Measurements from ENCODE around the gene RTF1. TPM values are rescaled to one million over a fixed set of nuclear protein-coding genes. Genes with fewer than 3 reads are reported as not detected.
A peak's percentile ranks its signal among the peaks of the same experiment; 100 is the strongest.

Gene RTF1
- total RNA-seq, 1 donor from 2014 or later, result 59.1 TPM

DNA sequence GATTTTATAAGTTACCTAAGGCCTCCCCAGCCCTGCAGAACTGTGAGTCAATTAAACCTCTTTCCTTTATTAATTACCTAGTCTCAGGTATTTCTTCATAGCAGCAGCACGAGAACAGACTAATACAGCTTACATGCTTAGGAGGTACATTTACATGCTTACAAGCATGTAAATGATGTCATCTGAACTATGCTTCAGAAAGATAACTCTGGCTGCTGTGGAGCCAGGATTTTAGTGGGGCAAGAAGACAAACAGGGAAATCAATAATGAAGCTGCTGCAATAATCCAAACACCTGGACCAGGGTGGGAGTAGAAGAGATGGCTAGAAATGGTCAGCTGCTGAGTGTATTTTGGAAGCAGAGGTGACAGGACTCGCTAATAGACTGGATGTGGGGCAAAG, 24.2 kb upstream of the RTF1 start:
- Mint-ChIP-seq H3K9me3 (ENCODE audit: low read depth) (no peaks in the 10 kb centered on the region), H3K4me1 (ENCODE audit: low read depth) (no peaks in the 10 kb centered on the region), H3K4me3 (ENCODE audit: low read depth) (no peak overlapping the region), H3K27ac (peak overlapping the region; percentile 40), H3K27me3 (no peaks in the 10 kb centered on the region), H3K36me3 (ENCODE audit: insufficient read depth) (peaks cover 15% of the 10 kb centered on the region)
- DNase-seq (ENCODE audit: low spot score, unreplicated experiment), result no peak
- TF ChIP-seq, protein P1, sequence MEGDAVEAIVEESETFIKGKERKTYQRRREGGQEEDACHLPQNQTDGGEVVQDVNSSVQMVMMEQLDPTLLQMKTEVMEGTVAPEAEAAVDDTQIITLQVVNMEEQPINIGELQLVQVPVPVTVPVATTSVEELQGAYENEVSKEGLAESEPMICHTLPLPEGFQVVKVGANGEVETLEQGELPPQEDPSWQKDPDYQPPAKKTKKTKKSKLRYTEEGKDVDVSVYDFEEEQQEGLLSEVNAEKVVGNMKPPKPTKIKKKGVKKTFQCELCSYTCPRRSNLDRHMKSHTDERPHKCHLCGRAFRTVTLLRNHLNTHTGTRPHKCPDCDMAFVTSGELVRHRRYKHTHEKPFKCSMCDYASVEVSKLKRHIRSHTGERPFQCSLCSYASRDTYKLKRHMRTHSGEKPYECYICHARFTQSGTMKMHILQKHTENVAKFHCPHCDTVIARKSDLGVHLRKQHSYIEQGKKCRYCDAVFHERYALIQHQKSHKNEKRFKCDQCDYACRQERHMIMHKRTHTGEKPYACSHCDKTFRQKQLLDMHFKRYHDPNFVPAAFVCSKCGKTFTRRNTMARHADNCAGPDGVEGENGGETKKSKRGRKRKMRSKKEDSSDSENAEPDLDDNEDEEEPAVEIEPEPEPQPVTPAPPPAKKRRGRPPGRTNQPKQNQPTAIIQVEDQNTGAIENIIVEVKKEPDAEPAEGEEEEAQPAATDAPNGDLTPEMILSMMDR (IDR thresholded peaks at IDR 0.05; ENCODE audit: unreplicated experiment), result no peak

DNA sequence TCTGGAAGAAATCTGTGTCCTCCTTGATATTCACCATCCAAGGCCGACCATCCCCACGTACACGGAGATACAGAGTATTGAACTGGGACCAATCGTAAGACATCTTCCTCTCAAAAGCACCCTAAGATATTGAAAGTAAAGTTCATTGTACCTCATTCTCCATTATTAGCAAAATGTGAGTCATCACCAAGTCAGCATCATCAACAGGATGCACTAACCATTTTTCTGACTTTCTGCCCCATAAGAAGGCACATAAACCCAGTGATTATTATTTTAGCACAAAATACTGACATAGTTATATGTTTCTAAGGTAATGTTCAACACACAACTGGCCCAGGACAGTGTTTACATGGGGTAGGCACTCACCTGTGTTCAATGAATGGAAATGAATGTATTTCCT, 22.0 kb upstream of the RTF1 start:
- DNase-seq (ENCODE audit: low spot score, unreplicated experiment), result no peak

DNA sequence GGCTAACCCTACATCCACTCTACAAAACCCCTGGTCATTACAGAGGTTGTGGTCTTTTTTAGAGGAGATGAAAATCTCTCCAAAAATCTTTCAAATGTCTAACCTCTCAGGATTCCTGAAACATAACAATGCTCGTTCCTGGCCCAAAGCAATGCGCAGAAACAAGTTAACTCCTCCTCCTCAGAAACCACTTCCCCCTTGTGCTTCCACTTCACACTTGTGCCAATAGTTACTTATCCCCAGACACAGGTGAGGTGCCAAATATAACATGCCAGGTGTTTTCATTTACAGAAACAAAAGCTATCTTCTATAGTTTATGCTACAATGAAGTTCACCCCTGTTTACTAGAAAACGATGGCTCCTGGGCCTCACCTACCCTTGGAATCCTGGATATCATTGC, 20.8 kb upstream of the RTF1 start:
- H3K4me3 Mint-ChIP-seq (ENCODE audit: low read depth), result no peak overlapping the region
- H3K36me3 Mint-ChIP-seq (ENCODE audit: insufficient read depth), result peaks cover 15% of the 10 kb centered on the region
- DNase-seq (ENCODE audit: low spot score, unreplicated experiment), result no peak
- H3K4me1 Mint-ChIP-seq (ENCODE audit: low read depth), result no peaks in the 10 kb centered on the region
- no peaks in the 10 kb centered on the region for H3K9me3 Mint-ChIP-seq (ENCODE audit: low read depth)
- TF ChIP-seq, protein P1 (IDR thresholded peaks at IDR 0.05; ENCODE audit: unreplicated experiment), result no peak
- H3K27ac Mint-ChIP-seq, result no peak overlapping the region
- no peaks in the 10 kb centered on the region for H3K27me3 Mint-ChIP-seq

More for the DNA sequence above, 22.0 kb upstream of the RTF1 start:
- no peak overlapping the region for H3K27ac Mint-ChIP-seq
- peaks cover 15% of the 10 kb centered on the region for H3K36me3 Mint-ChIP-seq (ENCODE audit: insufficient read depth)
- H3K4me3 Mint-ChIP-seq (ENCODE audit: low read depth), result no peak overlapping the region
- no peaks in the 10 kb centered on the region for H3K27me3 Mint-ChIP-seq
- no peaks in the 10 kb centered on the region for H3K4me1 Mint-ChIP-seq (ENCODE audit: low read depth)
- no peaks in the 10 kb centered on the region for H3K9me3 Mint-ChIP-seq (ENCODE audit: low read depth)
- TF ChIP-seq, protein P1 (IDR thresholded peaks at IDR 0.05; ENCODE audit: unreplicated experiment), result no peak

DNA sequence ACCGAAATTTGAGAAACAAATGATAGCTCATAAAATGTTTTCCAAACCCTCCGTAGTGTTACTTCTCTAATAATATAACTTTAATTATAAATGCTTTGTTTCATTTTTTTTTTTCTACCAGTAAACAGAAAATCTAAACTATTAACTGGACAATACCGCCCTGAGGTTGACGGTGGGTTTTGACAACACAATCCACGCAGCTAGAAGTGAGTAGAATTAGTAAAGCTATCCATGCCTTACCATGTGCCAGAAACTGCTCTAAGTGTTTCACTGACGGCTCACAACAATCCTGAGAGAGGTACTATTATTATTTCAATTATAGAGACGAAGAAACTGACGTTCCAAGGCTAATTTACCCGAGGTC, 15.0 kb upstream of the RTF1 start:
- no peaks in the 10 kb centered on the region for H3K9me3 Mint-ChIP-seq (ENCODE audit: low read depth)
- peaks cover 3% of the 10 kb centered on the region for H3K4me1 Mint-ChIP-seq (ENCODE audit: low read depth)

DNA sequence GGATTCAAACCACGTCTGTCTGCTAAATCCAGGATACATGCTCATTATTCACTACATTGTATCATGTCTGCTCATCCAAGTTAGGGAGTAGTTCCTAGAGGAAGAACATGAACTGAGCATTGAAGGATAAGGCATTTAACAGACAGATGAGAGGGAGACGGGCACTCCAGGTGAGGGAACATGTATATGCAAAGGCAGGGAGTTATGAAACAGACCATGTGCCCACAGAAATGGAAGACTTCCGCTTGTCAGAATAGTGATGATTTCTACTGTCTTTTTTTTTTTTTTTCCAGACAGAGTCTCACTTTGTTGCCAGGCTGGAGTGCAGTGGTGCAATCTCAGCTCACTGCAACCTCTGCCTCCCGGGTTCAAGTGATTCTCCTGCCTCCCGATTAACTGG, 9.6 kb upstream of the RTF1 start:
- H3K36me3 Mint-ChIP-seq (ENCODE audit: insufficient read depth), result no peaks in the 10 kb centered on the region
- TF ChIP-seq, protein P1 (IDR thresholded peaks at IDR 0.05; ENCODE audit: unreplicated experiment), result no peak
- no peak for DNase-seq (ENCODE audit: low spot score, unreplicated experiment)
- H3K27ac Mint-ChIP-seq, result no peak overlapping the region
- H3K4me1 Mint-ChIP-seq (ENCODE audit: low read depth), result peaks cover 3% of the 10 kb centered on the region
- no peaks in the 10 kb centered on the region for H3K27me3 Mint-ChIP-seq
- no peaks in the 10 kb centered on the region for H3K9me3 Mint-ChIP-seq (ENCODE audit: low read depth)
- no peak overlapping the region for H3K4me3 Mint-ChIP-seq (ENCODE audit: low read depth)

More for the DNA sequence above, 15.0 kb upstream of the RTF1 start:
- H3K27ac Mint-ChIP-seq, result peak overlapping the region; percentile 96
- peak overlapping the region; percentile 90 for H3K4me3 Mint-ChIP-seq (ENCODE audit: low read depth)
- H3K36me3 Mint-ChIP-seq (ENCODE audit: insufficient read depth), result no peaks in the 10 kb centered on the region
- no peaks in the 10 kb centered on the region for H3K27me3 Mint-ChIP-seq
- TF ChIP-seq, protein P1 (IDR thresholded peaks at IDR 0.05; ENCODE audit: unreplicated experiment), result no peak
- DNase-seq (ENCODE audit: low spot score, unreplicated experiment), result no peak
